Activated naive CD8-positive, alpha-beta T cell treated with anti-CD3 and anti-CD28 coated beads for 36 hours (primary cell): Measurements from ENCODE around the gene SERPINA12. TPM values are rescaled to one million over a fixed set of nuclear protein-coding genes. Genes with fewer than 3 reads are reported as not detected.
"Not testable (repeated sequence)": the region's sequence is repeated elsewhere in the genome, so short reads cannot be mapped to it uniquely, and the experiment has no call there.

Experiments used
- DNase-seq: peaks from one replicate; pipeline ENCODE4 v3.0.0; 2021
- H3K27ac Mint-ChIP-seq: one replicate; pipeline ENCODE4 v1.8.0; 2022; ENCODE audit warnings: mild to moderate bottlenecking, moderate library complexity, mixed read lengths
- H3K27me3 Mint-ChIP-seq: one replicate; pipeline ENCODE4 v1.8.0; 2022; ENCODE audit warnings: mild to moderate bottlenecking, mixed read lengths
- H3K36me3 Mint-ChIP-seq: one replicate; pipeline ENCODE4 v1.8.0; 2021; ENCODE audit warnings: mild to moderate bottlenecking, mixed read lengths
- H3K4me1 Mint-ChIP-seq: one replicate; pipeline ENCODE4 v1.8.0; 2021; ENCODE audit warnings: mixed read lengths
- H3K4me3 Mint-ChIP-seq: one replicate; pipeline ENCODE4 v1.8.0; 2022; ENCODE audit warnings: mild to moderate bottlenecking, moderate library complexity, mixed read lengths
- H3K9me3 Mint-ChIP-seq: one replicate; pipeline ENCODE4 v1.8.0; 2022; ENCODE audit warnings: mixed read lengths
- total RNA-seq, 2 experiments: library from RNA; stranded (reverse); gene quantifications; one replicate each; pipeline ENCODE4 v1.2.3, GENCODE V29; 2021

SERPINA12 gene
- total RNA-seq, 2 experiments from 2014 or later, result not detected

DNA sequence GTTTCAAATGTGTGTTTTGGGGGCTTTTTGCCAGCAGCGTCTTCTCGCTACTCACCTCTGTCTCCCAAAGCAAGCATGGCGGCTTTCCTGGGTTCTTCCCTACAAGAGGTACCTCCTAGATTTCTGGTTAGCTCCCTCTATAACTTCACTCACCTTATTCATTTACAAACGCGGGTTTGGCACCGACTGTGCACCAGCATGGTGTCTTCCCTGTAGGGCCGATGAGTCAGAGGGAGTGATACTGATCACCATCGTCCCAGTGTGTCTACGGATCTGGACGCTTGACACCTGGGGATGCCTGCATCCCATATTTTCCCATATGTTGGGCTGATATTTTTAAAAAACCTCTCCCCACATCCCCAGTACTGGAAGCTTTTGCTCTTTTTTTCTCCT lies 8.0 kb upstream of the SERPINA12 start:
- H3K36me3 Mint-ChIP-seq, result no peaks in the 10 kb centered on the region
- no peaks in the 10 kb centered on the region for H3K4me1 Mint-ChIP-seq
- H3K27me3 Mint-ChIP-seq, result peaks cover 3% of the 10 kb centered on the region
- peaks cover 5% of the 10 kb centered on the region for H3K9me3 Mint-ChIP-seq
- no peak overlapping the region for H3K4me3 Mint-ChIP-seq
- no peak for DNase-seq
- H3K27ac Mint-ChIP-seq, result no peak overlapping the region

DNA sequence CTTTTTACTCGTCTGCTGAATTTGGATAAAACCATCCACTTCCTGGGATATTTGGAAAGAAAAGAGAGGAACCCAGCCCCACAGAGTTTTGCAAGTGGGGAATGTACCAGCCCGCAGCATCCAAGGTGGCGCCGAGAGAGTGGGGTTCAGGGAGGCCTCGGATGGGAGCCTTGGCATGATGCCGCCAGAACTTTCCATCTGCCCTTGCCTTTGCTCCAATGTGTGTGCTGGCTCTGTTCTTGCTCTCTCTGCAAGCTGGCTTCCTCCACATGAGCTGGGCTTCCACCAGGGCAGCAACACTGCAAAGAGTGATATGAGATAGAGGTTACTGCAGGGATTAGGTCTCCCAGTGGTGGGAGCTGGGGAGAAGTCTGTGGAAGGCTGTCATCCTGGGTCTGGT lies 6.6 kb upstream of the SERPINA12 start:
- Mint-ChIP-seq H3K27ac (no peak overlapping the region), H3K27me3 (peaks cover 3% of the 10 kb centered on the region), H3K36me3 (no peaks in the 10 kb centered on the region), H3K4me1 (no peaks in the 10 kb centered on the region), H3K9me3 (peaks cover 5% of the 10 kb centered on the region), H3K4me3 (no peak overlapping the region)
- no peak for DNase-seq

DNA sequence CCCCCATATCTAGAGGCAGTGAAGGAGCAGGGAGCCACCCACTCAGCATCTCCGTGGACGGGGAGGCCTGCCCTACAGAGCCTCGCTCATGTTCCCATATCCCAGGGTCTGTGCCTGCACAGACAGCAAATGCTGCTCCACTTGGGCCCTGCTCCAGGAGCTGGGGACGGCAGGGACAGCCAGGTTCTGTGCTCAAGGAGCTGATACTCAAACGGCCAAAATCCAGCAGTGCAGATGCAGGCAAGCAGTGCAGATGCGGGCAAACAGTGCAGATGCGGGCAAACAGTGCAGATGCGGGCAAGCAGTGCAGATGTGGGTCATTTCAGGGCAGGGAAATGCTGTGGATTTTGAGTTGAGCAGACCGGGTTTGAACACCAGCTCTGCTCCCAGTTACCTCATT lies 6.2 kb upstream of the SERPINA12 start:
- Mint-ChIP-seq H3K9me3 (peaks cover 5% of the 10 kb centered on the region), H3K27ac (no peak overlapping the region), H3K27me3 (peaks cover 3% of the 10 kb centered on the region), H3K4me3 (no peak overlapping the region), H3K4me1 (no peaks in the 10 kb centered on the region), H3K36me3 (no peaks in the 10 kb centered on the region)
- no peak for DNase-seq

DNA sequence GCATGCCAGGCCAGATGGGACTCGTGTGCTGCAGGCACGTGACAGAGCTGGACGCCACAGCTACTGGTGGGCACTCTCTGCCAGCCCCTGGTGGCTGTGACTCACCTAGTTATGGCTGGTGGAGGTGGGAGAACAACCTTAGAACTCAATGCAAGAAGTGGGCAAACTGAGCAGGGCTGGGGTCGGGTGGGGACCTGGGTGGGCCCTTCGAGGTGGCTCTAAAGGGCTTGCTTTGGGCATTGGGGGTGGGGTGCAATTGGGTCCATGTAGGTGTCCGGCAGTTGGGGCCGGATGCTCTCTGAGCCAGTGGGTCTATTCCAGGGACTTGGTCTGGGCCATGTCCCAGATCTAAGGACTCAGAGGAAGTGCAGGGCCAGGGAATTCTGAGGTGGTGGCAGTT lies 5.1 kb upstream of the SERPINA12 start:
- peaks cover 3% of the 10 kb centered on the region for H3K27me3 Mint-ChIP-seq
- H3K9me3 Mint-ChIP-seq, result peaks cover 2% of the 10 kb centered on the region
- H3K27ac Mint-ChIP-seq, result no peak overlapping the region
- no peak for DNase-seq
- no peak overlapping the region for H3K4me3 Mint-ChIP-seq
- H3K4me1 Mint-ChIP-seq, result no peaks in the 10 kb centered on the region
- H3K36me3 Mint-ChIP-seq, result no peaks in the 10 kb centered on the region

DNA sequence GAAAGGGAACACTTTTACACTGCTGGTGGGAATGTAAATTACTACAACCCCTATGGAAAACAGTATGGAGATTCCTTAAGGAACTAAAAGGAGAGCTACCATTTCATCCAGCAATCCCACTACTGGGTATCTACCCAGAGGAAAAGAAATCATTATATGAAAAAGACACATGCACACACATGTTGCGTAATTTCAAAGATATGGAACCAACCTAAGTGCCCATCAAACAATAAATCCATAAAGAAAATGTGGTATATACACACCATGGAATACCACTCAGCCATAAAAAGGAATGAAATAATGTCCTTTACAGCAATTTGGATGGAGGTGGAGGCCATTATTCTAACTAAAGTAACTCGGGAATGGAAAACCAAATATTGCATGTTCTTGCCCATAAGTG lies 1.2 kb upstream of the SERPINA12 start:
- H3K4me3 Mint-ChIP-seq, DNase-seq, H3K36me3 Mint-ChIP-seq, H3K27me3 Mint-ChIP-seq, H3K9me3 Mint-ChIP-seq, H3K4me1 Mint-ChIP-seq, H3K27ac Mint-ChIP-seq: not testable (repeated sequence)

DNA sequence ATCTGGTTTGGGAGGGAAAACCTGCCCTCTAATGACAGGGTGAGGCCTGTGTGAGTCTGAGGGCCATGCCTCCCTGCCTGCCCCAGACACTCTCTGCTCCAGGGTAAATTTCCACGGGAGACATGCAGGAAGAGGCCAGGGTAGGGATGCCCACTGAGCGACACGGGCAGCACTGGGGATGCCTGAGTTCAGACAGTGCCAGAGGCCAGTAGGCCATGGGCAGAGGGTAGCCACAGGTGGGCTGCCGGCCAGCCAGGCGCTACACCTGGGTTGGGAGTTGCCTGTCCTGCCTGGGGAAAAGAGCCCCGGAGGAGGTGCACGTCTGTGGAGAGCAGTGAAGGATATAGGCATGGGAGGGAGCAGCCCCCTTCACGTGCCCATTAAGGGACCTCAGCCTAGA lies 3.6 kb downstream of the SERPINA12 start:
- Mint-ChIP-seq H3K36me3 (no peaks in the 10 kb centered on the region), H3K27me3 (peaks cover 7% of the 10 kb centered on the region), H3K4me3 (no peak overlapping the region), H3K4me1 (no peaks in the 10 kb centered on the region), H3K9me3 (no peaks in the 10 kb centered on the region), H3K27ac (no peak overlapping the region)
- DNase-seq, result no peak

DNA sequence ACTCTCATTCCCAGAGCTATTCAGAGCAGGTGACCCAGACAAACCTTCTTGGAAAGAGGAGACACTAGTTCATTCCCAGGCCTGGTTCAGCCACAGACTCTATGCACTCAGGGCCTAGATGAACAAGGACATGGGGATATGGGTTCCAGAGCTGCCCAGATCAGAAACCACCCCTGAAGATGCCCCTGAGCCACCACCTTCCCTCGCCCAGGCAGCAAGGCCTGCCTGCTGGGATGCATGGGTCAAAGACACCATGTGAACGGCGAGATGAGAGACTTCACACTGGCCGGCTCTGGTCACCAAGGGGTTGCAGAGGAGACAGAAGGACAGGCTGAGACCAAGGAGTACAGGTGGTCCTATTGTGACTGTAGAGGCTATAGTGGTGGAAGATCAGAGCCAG lies 4.1 kb downstream of the SERPINA12 start:
- peaks cover 7% of the 10 kb centered on the region for H3K27me3 Mint-ChIP-seq
- H3K27ac Mint-ChIP-seq, result no peak overlapping the region
- no peak overlapping the region for H3K4me3 Mint-ChIP-seq
- no peak for DNase-seq
- no peaks in the 10 kb centered on the region for H3K36me3 Mint-ChIP-seq
- no peaks in the 10 kb centered on the region for H3K9me3 Mint-ChIP-seq
- H3K4me1 Mint-ChIP-seq, result no peaks in the 10 kb centered on the region

DNA sequence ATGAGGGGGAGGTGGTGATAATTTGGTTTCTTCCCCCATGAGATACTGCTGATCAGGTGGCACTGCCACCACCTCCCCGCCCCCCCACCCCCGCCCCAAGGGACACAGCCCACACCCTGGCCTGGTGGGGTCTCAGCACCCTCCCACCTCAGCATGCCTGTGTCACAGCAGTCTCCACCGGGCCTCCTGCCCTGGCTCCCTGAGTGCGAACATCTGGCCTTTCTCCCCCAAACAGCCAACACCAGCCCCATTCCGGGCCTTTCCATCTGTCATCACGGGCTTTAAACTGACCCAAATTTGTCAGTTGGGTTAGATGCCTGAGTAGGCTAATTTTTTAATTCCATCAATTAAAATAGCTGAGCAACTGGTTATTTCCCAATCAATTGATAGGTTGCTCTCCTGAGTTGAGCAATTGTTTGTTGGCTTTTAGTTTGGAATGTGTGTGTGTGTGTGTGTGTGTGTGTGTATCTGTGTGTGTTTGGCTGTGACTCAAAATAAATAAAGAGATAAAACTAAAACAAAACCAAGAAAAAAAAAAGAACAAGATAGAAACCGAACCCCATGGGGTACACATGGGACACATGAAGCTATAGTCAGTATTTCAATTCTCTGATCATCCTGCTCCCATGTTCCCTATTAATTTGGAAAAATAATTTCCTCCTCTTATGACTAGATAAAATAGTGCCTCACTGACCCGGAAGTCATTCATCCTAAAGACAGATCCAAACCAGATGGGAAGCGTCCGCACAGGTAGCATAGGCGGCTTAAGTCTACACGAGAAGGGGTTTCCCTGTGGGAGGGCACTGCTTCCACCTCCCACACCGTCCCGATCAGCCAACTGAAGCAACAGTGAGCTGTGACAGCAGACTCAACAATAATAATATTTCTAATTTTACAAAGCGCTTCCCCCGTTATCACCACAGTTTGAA lies 7.4 kb downstream of the SERPINA12 start:
- Mint-ChIP-seq H3K9me3 (no peaks in the 10 kb centered on the region), H3K36me3 (no peaks in the 10 kb centered on the region), H3K27me3 (peaks cover 7% of the 10 kb centered on the region), H3K4me3 (no peak overlapping the region), H3K4me1 (no peaks in the 10 kb centered on the region), H3K27ac (no peak overlapping the region)
- no peak for DNase-seq

DNA sequence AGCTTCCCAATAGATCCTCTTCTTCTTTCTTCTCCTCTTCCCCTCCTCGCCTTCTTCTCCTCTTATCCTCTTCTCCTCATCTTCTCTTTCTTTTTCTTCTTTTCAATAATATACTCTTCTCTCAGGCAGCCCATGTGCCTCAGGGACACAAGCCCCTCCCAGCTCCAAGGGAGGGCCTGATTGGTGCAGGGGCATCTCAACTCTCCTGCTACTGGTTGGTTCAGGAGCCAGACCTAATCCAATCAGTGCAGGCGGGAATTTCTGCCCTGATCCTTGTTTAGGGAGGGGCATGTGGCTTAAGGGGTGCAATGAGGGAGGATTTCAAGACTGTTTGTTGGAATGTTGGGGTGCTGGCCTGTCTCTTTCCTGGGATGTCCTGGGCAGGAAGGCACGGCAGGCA lies 9.0 kb downstream of the SERPINA12 start:
- H3K4me1 Mint-ChIP-seq, result no peaks in the 10 kb centered on the region
- no peak overlapping the region for H3K4me3 Mint-ChIP-seq
- no peaks in the 10 kb centered on the region for H3K36me3 Mint-ChIP-seq
- H3K27me3 Mint-ChIP-seq, result peaks cover 9% of the 10 kb centered on the region
- H3K27ac Mint-ChIP-seq, result no peak overlapping the region
- no peaks in the 10 kb centered on the region for H3K9me3 Mint-ChIP-seq
- no peak for DNase-seq

DNA sequence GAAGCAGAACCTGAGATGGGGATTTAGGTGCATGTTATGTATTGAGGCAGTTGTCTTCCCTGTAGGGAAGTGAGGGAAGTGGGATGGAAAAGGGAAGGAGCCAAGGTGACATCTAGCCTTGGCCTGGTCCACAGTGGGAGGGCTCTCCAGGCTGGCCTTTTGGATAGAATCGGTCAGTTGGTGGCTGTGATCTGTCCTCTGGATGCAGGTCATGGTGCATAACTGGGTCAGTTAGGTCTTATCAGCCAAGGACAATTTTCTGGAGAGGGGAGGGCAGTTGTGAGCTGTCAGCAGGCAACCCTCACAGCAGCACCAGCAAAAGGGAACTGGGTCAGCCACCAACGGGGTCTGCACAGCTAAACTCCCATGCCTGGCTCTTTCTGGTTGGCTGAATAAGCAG lies 9.6 kb downstream of the SERPINA12 start:
- H3K36me3 Mint-ChIP-seq, result no peaks in the 10 kb centered on the region
- no peak for DNase-seq
- no peaks in the 10 kb centered on the region for H3K9me3 Mint-ChIP-seq
- H3K27ac Mint-ChIP-seq, result no peak overlapping the region
- no peaks in the 10 kb centered on the region for H3K4me1 Mint-ChIP-seq
- H3K4me3 Mint-ChIP-seq, result no peak overlapping the region
- peaks cover 5% of the 10 kb centered on the region for H3K27me3 Mint-ChIP-seq

DNA sequence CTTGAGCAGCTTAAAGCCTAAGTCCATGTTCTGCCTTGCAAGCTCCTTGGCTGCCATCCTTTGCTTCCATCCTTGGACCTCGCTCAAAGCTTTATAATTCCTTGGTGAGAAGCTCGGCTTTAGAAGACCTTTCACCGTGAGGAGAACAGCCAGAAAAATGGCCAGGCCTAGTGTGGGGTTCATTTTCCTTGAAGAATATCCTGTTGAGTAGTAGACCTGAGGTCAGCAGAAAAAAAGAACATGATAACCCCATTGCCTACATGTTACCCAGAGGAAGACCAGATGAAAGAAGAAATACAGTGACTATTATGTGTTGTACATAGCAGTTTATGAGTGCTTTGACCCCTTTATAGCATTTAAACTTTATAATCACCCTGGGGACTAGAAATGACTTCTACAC lies 11.1 kb downstream of the SERPINA12 start:
- H3K4me1 Mint-ChIP-seq, result no peaks in the 10 kb centered on the region
- no peaks in the 10 kb centered on the region for H3K36me3 Mint-ChIP-seq
- no peaks in the 10 kb centered on the region for H3K9me3 Mint-ChIP-seq
- peaks cover 5% of the 10 kb centered on the region for H3K27me3 Mint-ChIP-seq
- H3K27ac Mint-ChIP-seq, result no peak overlapping the region
- no peak overlapping the region for H3K4me3 Mint-ChIP-seq
- DNase-seq, result no peak

DNA sequence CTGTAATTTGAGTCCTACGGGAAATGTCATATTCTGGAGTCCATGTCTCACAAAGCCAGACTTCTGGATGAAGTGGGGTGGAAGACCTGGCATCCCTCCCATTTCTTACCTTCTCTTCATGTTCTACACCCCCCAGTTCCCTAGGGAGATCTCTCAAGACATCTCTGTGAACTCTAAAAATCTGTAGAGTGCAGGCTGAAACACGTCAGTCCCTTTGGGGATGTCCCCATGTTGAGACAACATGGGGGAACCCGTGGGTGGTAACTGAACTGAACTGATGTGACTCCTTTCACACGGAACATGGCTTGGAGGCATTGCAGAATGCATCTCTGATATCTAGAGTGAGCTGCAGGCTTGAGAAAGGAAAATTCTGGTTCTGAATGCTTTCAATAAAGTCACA lies 15.2 kb downstream of the SERPINA12 start:
- Mint-ChIP-seq H3K9me3 (no peaks in the 10 kb centered on the region), H3K36me3 (no peaks in the 10 kb centered on the region), H3K4me1 (no peaks in the 10 kb centered on the region), H3K27me3 (peaks cover 5% of the 10 kb centered on the region), H3K27ac (no peak overlapping the region), H3K4me3 (no peak overlapping the region)
- DNase-seq, result no peak

DNA sequence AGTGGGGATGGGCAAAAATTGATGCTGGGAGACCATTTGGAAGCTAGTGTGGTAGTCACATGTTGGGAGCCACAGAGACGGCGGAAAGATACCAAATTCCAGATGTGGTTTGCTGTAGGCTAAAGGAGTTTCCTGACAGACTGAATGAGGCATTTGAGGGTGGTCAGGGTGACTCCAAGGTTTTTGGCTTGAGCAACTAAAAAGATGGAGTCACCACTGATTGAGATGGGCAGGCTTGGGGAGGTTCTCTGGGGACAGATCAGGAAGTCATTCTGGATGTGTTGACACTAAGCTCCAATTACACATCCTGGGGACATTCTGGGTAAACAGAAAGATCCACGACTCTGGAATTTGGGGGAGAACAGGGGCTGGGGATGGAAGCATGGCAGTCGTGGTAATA lies 17.8 kb downstream of the SERPINA12 start:
- Mint-ChIP-seq H3K27me3 (peaks cover 16% of the 10 kb centered on the region), H3K27ac (no peak overlapping the region), H3K4me1 (no peaks in the 10 kb centered on the region), H3K36me3 (no peaks in the 10 kb centered on the region), H3K4me3 (no peak overlapping the region), H3K9me3 (no peaks in the 10 kb centered on the region)
- no peak for DNase-seq

DNA sequence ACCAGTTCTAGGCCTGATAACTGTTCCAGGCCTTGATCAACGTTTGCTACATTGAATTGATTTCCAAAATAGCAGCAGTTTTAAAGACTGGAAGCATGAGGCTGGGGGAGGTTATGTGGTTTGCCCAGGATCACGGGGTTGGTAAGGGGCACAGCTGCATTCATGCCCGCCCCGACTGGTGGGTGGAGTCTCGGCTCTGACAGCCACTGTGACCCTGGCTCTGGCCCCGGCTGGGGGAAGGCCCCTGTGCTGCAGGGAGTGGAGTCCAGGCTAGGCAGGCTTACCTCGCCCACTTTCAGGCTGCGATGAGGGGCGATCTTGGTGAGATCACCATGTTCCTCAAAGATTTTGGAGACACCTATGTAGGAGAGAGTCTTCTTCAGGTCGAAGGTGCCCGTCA lies 19.9 kb downstream of the SERPINA12 start:
- no peaks in the 10 kb centered on the region for H3K36me3 Mint-ChIP-seq
- H3K9me3 Mint-ChIP-seq, result no peaks in the 10 kb centered on the region
- no peak overlapping the region for H3K27ac Mint-ChIP-seq
- peaks cover 3% of the 10 kb centered on the region for H3K4me1 Mint-ChIP-seq
- DNase-seq, result no peak
- peaks cover 24% of the 10 kb centered on the region for H3K27me3 Mint-ChIP-seq
- H3K4me3 Mint-ChIP-seq, result no peak overlapping the region

DNA sequence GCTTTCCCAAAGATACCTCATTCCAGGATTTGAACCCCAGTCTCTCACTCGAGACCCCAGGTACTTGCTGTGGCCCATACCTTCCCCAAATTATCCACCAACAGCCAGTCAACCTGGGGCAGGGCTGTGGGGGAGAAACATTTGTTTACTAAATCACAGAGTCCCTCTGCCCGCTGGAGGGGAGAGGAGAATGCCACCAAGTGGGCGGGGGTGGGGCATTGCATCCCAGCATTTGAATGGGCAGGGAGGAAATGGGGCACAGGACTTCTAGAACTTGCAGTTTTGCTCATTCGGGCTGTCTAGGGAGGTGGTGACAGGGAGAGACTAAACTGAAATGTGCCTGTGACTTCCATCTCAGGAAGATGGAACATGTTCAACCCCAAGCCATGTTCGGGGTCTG lies 22.4 kb downstream of the SERPINA12 start:
- Mint-ChIP-seq H3K4me3 (no peak overlapping the region), H3K27ac (no peak overlapping the region), H3K27me3 (peaks cover 24% of the 10 kb centered on the region), H3K4me1 (peaks cover 3% of the 10 kb centered on the region), H3K36me3 (no peaks in the 10 kb centered on the region), H3K9me3 (no peaks in the 10 kb centered on the region)
- DNase-seq, result no peak
